Measurements from ENCODE around the gene RUVBL2. TPM values are rescaled to one million over a fixed set of nuclear protein-coding genes. Genes with fewer than 3 reads are reported as not detected.
"Not testable (repeated sequence)": the region's sequence is repeated elsewhere in the genome, so short reads cannot be mapped to it uniquely, and the experiment has no call there.

Gene RUVBL2
- total and polyA plus RNA-seq, 7 donors: 36.6 to 98.8 (median 58.1) TPM

- H3K4me1 ChIP-seq; intact Hi-C loops (cut with DNase I); DNase-seq; H3K9me3 ChIP-seq; H3K27ac ChIP-seq; H3K4me3 ChIP-seq; H3K36me3 ChIP-seq; H3K27me3 ChIP-seq: not testable (repeated sequence)
- WGBS, 2 donors: 66 to 79% methylated on average over 9 of the region's 9 CpGs
Observed at GRCh38 chr19:49028686-49029085, 35.0 kb downstream of the RUVBL2 start.

GRCh38 chr19:49029749-49030148 lies 36.1 kb downstream of the RUVBL2 start:
- intact Hi-C loops (cut with DNase I); H3K27me3 ChIP-seq; H3K4me1 ChIP-seq; H3K27ac ChIP-seq; H3K36me3 ChIP-seq; DNase-seq; H3K9me3 ChIP-seq; H3K4me3 ChIP-seq: not testable (repeated sequence)
- WGBS, 2 donors: 88 to 93% methylated on average over 14 of the region's 14 CpGs

- DNase-seq; H3K27me3 ChIP-seq; H3K9me3 ChIP-seq; H3K36me3 ChIP-seq; H3K27ac ChIP-seq; H3K4me3 ChIP-seq; intact Hi-C loops (cut with DNase I); H3K4me1 ChIP-seq: not testable (repeated sequence)
- 87 to 92% methylated on average over 5 of the region's 8 CpGs for WGBS, 2 donors
Observed at GRCh38 chr19:49030323-49030722, 36.6 kb downstream of the RUVBL2 start.

- H3K27me3 ChIP-seq; DNase-seq; H3K4me1 ChIP-seq; H3K9me3 ChIP-seq; H3K4me3 ChIP-seq; H3K27ac ChIP-seq; intact Hi-C loops (cut with DNase I); H3K36me3 ChIP-seq: not testable (repeated sequence)
- 36 to 38% methylated on average over 28 of the region's 28 CpGs for WGBS, 2 donors
Observed at GRCh38 chr19:49031642-49032301, 38.1 kb downstream of the RUVBL2 start, which contains the start of gene CGB2. Gene CGB2 (plus strand): TSS chr19:49031890. CDS start chr19:49032096, 206 bp downstream.

GRCh38 chr19:49036815-49037214 lies 43.1 kb downstream of the RUVBL2 start, which contains the start of gene CGB1:
Gene CGB1 (minus strand): TSS chr19:49036895. CDS start chr19:49036711, 184 bp downstream.
- DNase-seq; H3K27me3 ChIP-seq; H3K4me1 ChIP-seq; H3K27ac ChIP-seq; H3K36me3 ChIP-seq; intact Hi-C loops (cut with DNase I); H3K4me3 ChIP-seq; H3K9me3 ChIP-seq: not testable (repeated sequence)
- WGBS, 2 donors: 51 to 57% methylated on average over 18 of the region's 18 CpGs

- DNase-seq; H3K27ac ChIP-seq; H3K4me3 ChIP-seq; H3K27me3 ChIP-seq; intact Hi-C loops (cut with DNase I); H3K36me3 ChIP-seq; H3K4me1 ChIP-seq; H3K9me3 ChIP-seq: not testable (repeated sequence)
- 85 to 88% methylated on average over 7 to 8 of the region's 8 CpGs for WGBS, 2 donors
Observed at GRCh38 chr19:49038111-49038510, 44.4 kb downstream of the RUVBL2 start.

- H3K27ac ChIP-seq; H3K9me3 ChIP-seq; H3K36me3 ChIP-seq; H3K4me1 ChIP-seq; H3K4me3 ChIP-seq; intact Hi-C loops (cut with DNase I); H3K27me3 ChIP-seq; DNase-seq: not testable (repeated sequence)
- 85 to 88% methylated on average over 26 of the region's 26 CpGs for WGBS, 2 donors
Observed at GRCh38 chr19:49038557-49039276, 45.0 kb downstream of the RUVBL2 start.

- WGBS, 2 donors: 53 to 59% methylated on average over 9 of the region's 9 CpGs
- intact Hi-C loops (cut with DNase I); H3K4me1 ChIP-seq; H3K9me3 ChIP-seq; H3K27ac ChIP-seq; H3K4me3 ChIP-seq; H3K36me3 ChIP-seq; DNase-seq; H3K27me3 ChIP-seq: not testable (repeated sequence)
Observed at GRCh38 chr19:49039736-49040135, 46.0 kb downstream of the RUVBL2 start.

- Histone ChIP-seq H3K4me1 (no peaks in the 10 kb centered on the region), H3K27ac (no peak overlapping the region), H3K27me3 (no peaks in the 10 kb centered on the region), H3K36me3 (no peaks in the 10 kb centered on the region), H3K4me3 (no peak overlapping the region), H3K9me3 (no peaks in the 10 kb centered on the region)
- WGBS, 2 donors: 65 to 80% methylated on average over 17 of the region's 17 CpGs
- TF ChIP-seq CTCF (IDR thresholded peaks at IDR 0.05): no peak
- TF ChIP-seq POLR2AphosphoS5 (IDR thresholded peaks at IDR 0.05): no peak
- intact Hi-C loops (cut with DNase I): no loop called here
- DNase-seq: no peak
Observed at GRCh38 chr19:49042177-49042576, 48.5 kb downstream of the RUVBL2 start.

- H3K4me3 ChIP-seq; H3K4me1 ChIP-seq; H3K27ac ChIP-seq; intact Hi-C loops (cut with DNase I); H3K9me3 ChIP-seq; H3K36me3 ChIP-seq; H3K27me3 ChIP-seq; DNase-seq: not testable (repeated sequence)
- 87 to 92% methylated on average over 4 of the region's 4 CpGs for WGBS, 2 donors
Observed at GRCh38 chr19:49042666-49043065, 49.0 kb downstream of the RUVBL2 start.

- H3K4me3 ChIP-seq; H3K36me3 ChIP-seq; H3K27ac ChIP-seq; DNase-seq; H3K4me1 ChIP-seq; H3K9me3 ChIP-seq; H3K27me3 ChIP-seq; intact Hi-C loops (cut with DNase I): not testable (repeated sequence)
- WGBS, 2 donors: 53 to 69% methylated on average over 15 of the region's 15 CpGs
Observed at GRCh38 chr19:49043548-49043947, 49.9 kb downstream of the RUVBL2 start, which contains the start of gene CGB5. Gene CGB5 (plus strand): TSS chr19:49043848. CDS start chr19:49044210, 362 bp downstream.

- H3K4me1 ChIP-seq; H3K9me3 ChIP-seq; DNase-seq; intact Hi-C loops (cut with DNase I); H3K36me3 ChIP-seq; H3K4me3 ChIP-seq; H3K27me3 ChIP-seq; H3K27ac ChIP-seq: not testable (repeated sequence)
- 58 to 74% methylated on average over 11 to 12 of the region's 12 CpGs for WGBS, 2 donors
Observed at GRCh38 chr19:49049011-49049410, 55.3 kb downstream of the RUVBL2 start, which contains the start of gene CGB8. Gene CGB8 (minus strand): TSS chr19:49049111. CDS start chr19:49048739, 372 bp downstream.
